ENCODE data around the gene TEX13D. TPM values are rescaled to one million over a fixed set of nuclear protein-coding genes. Genes with fewer than 3 reads are reported as not detected.

Gene TEX13D
- total RNA-seq, 1 experiment from 2014 or later: not detected

DNA sequence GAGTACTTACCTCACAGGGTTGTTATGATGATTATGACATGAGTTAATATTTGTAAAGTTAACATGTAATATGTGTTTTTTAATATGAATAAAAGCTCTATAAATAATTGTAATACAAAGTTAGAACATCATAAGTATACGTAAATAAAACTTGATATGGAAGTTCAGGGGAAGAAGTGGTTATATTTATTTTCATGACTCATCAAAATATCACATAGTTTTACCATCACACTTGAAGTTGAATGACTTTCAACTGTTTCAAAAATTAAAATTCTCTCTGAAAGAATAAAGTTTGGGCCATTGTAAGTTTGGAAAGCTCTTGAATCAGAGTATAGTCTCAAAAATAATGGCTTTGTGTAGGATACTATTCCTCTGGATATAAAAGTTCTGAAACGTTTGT, 22.2 kb downstream of the TEX13D start:
- no TSS peak for BruUV-seq (replicated peaks)
- H3K4me3 Mint-ChIP-seq (ENCODE audit: low read depth, unreplicated experiment): no peak overlapping the region
- H3K9me3 Mint-ChIP-seq (ENCODE audit: low read depth, unreplicated experiment): no peaks in the 10 kb centered on the region
- CTCF ChIA-PET: no interaction called here
- H3K4me1 Mint-ChIP-seq (ENCODE audit: low read depth, unreplicated experiment): no peaks in the 10 kb centered on the region
- TF ChIP-seq, protein P1, sequence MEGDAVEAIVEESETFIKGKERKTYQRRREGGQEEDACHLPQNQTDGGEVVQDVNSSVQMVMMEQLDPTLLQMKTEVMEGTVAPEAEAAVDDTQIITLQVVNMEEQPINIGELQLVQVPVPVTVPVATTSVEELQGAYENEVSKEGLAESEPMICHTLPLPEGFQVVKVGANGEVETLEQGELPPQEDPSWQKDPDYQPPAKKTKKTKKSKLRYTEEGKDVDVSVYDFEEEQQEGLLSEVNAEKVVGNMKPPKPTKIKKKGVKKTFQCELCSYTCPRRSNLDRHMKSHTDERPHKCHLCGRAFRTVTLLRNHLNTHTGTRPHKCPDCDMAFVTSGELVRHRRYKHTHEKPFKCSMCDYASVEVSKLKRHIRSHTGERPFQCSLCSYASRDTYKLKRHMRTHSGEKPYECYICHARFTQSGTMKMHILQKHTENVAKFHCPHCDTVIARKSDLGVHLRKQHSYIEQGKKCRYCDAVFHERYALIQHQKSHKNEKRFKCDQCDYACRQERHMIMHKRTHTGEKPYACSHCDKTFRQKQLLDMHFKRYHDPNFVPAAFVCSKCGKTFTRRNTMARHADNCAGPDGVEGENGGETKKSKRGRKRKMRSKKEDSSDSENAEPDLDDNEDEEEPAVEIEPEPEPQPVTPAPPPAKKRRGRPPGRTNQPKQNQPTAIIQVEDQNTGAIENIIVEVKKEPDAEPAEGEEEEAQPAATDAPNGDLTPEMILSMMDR (IDR thresholded peaks at IDR 0.05; ENCODE audit: unreplicated experiment): no peak
- no peaks in the 10 kb centered on the region for H3K36me3 Mint-ChIP-seq (ENCODE audit: insufficient read depth, unreplicated experiment)
- intact Hi-C loops (cut with micrococcal nuclease; ENCODE audit: unreplicated experiment): no loop called here
- H3K27ac Mint-ChIP-seq (ENCODE audit: unreplicated experiment): no peak overlapping the region
- H3K27me3 Mint-ChIP-seq (ENCODE audit: unreplicated experiment): no peaks in the 10 kb centered on the region
- DNase-seq: no peak

DNA sequence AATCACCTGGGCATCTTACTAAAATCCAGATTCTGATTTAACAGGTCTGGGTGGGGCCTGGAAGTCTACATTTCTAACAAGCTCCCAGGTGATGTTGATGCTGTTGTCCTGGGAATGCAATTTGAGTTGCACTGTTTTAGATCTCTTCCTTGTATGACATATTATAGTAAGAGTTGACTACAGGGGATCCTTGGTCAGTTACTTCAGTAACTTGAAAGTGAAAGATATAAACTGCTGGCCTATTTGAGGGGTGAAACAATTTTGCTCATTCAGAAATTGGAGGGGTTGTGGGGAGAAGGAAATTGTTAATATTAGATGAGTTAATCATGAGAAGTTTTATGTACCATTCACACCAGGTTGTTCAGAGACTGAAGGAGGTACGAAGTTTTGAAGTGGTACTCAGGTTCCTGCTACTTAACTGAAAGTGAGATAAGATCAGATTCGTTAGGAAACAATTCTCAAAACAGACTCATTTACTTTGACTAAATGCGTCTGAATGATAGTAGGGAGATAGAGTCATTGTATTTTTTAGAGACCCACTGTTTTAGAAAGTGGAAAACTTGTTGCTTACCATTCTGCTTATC, 26.4 kb downstream of the TEX13D start:
- DNase-seq: no peak
- H3K36me3 Mint-ChIP-seq (ENCODE audit: insufficient read depth, unreplicated experiment): no peaks in the 10 kb centered on the region
- H3K4me1 Mint-ChIP-seq (ENCODE audit: low read depth, unreplicated experiment): no peaks in the 10 kb centered on the region
- H3K4me3 Mint-ChIP-seq (ENCODE audit: low read depth, unreplicated experiment): no peak overlapping the region
- BruUV-seq (replicated peaks): no TSS peak
- TF ChIP-seq, protein P1 (IDR thresholded peaks at IDR 0.05; ENCODE audit: unreplicated experiment): no peak
- no peak overlapping the region for H3K27ac Mint-ChIP-seq (ENCODE audit: unreplicated experiment)
- H3K9me3 Mint-ChIP-seq (ENCODE audit: low read depth, unreplicated experiment): no peaks in the 10 kb centered on the region
- intact Hi-C loops (cut with micrococcal nuclease; ENCODE audit: unreplicated experiment): no loop called here
- no peaks in the 10 kb centered on the region for H3K27me3 Mint-ChIP-seq (ENCODE audit: unreplicated experiment)
- CTCF ChIA-PET: no interaction called here

DNA sequence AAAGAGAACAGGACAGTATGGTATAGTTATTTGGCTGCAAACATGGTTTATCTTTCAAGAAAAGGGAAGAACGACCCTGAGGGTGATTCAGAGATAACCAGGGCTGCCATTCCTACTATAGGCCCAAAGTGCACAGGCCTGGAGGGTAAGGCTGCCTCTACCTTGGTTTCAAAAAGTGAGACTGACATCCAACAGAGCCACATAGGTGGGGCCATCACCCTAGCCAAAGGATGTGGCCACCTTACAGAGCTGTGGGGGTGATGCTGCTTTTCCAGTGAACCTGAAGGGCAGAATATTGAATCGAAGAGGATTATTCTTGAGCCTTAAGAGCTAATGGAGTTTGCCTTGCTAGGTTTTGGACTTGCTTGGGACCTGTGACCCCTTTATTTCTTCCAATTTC, 29.6 kb downstream of the TEX13D start:
- H3K36me3 Mint-ChIP-seq (ENCODE audit: insufficient read depth, unreplicated experiment): no peaks in the 10 kb centered on the region
- TF ChIP-seq, protein P1 (IDR thresholded peaks at IDR 0.05; ENCODE audit: unreplicated experiment): no peak
- H3K9me3 Mint-ChIP-seq (ENCODE audit: low read depth, unreplicated experiment): no peaks in the 10 kb centered on the region
- intact Hi-C loops (cut with micrococcal nuclease; ENCODE audit: unreplicated experiment): no loop called here
- BruUV-seq (replicated peaks): no TSS peak
- no peaks in the 10 kb centered on the region for H3K27me3 Mint-ChIP-seq (ENCODE audit: unreplicated experiment)
- DNase-seq: no peak
- no peaks in the 10 kb centered on the region for H3K4me1 Mint-ChIP-seq (ENCODE audit: low read depth, unreplicated experiment)
- no peak overlapping the region for H3K4me3 Mint-ChIP-seq (ENCODE audit: low read depth, unreplicated experiment)
- no peak overlapping the region for H3K27ac Mint-ChIP-seq (ENCODE audit: unreplicated experiment)
- CTCF ChIA-PET: no interaction called here

DNA sequence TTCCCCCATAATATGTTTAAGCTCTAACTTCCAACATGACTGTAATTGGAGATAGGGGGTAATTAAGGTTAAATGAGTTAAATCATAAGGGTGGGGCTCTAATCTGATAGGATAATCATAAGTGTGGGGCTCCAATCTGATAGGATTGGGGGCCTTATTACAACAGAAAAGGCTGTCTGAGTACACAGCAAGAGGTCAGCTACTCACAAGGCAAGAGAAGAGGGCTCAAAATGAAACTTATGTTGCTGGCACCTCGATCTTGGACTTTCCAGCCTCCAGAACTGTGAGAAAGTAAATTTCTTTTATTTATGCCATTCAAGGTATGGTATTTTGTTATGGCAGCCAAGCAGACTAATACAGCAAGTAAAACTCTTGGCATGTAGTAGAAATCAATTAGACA, 30.3 kb downstream of the TEX13D start:
- CTCF ChIA-PET: no interaction called here
- H3K9me3 Mint-ChIP-seq (ENCODE audit: low read depth, unreplicated experiment): no peaks in the 10 kb centered on the region
- TF ChIP-seq, protein P1 (IDR thresholded peaks at IDR 0.05; ENCODE audit: unreplicated experiment): no peak
- H3K36me3 Mint-ChIP-seq (ENCODE audit: insufficient read depth, unreplicated experiment): no peaks in the 10 kb centered on the region
- no peaks in the 10 kb centered on the region for H3K27me3 Mint-ChIP-seq (ENCODE audit: unreplicated experiment)
- BruUV-seq (replicated peaks): no TSS peak
- H3K4me1 Mint-ChIP-seq (ENCODE audit: low read depth, unreplicated experiment): no peaks in the 10 kb centered on the region
- H3K27ac Mint-ChIP-seq (ENCODE audit: unreplicated experiment): no peak overlapping the region
- DNase-seq: no peak
- intact Hi-C loops (cut with micrococcal nuclease; ENCODE audit: unreplicated experiment): no loop called here
- no peak overlapping the region for H3K4me3 Mint-ChIP-seq (ENCODE audit: low read depth, unreplicated experiment)

All from Calu3 (cell line).